Heart right ventricle (tissue), 16 donors: Measurements from ENCODE around the gene CCDC87. TPM values are rescaled to one million over a fixed set of nuclear protein-coding genes. Genes with fewer than 3 reads are reported as not detected.

ENCODE experiments used
- ATAC-seq, 8 donors: fragments of 200-7000 bp; cut with Tn5 transposase; one replicate each; pipeline ENCODE4 v1.9.1; 2020; ENCODE audit warnings: mild to moderate bottlenecking in 8 of 8, moderate library complexity in 8 of 8, moderate number of reproducible peaks in 1 of 8
- DNase-seq, 2 donors: peaks; one replicate each; pipeline ENCODE4 v3.0.0-alpha.2; 2020
- H3K27ac ChIP-seq, 10 donors: fragments of 200-600 bp; sonication (generic) in 2 of 10; one replicate each; pipeline versions ENCODE4 v1.5.0 to v1.8.0; 2020 to 2022; ENCODE audit warnings: mild to moderate bottlenecking in 3 of 10
- H3K27me3 ChIP-seq, 7 donors: fragments of 200-600 bp; one replicate each; pipeline ENCODE4 v1.8.0; 2021 to 2022; ENCODE audit warnings: mild to moderate bottlenecking in 2 of 7
- H3K36me3 ChIP-seq, 9 donors: fragments of 200-600 bp; sonication (generic) in 1 of 9; one replicate each; pipeline versions ENCODE4 v1.5.0 to v1.8.0; 2020 to 2022; ENCODE audit warnings: mild to moderate bottlenecking in 2 of 9
- H3K4me1 ChIP-seq, 9 donors: fragments of 200-600 bp; sonication (generic) in 1 of 9; one replicate each; pipeline versions ENCODE4 v1.5.0 to v1.8.0; 2020 to 2022; ENCODE audit warnings: mild to moderate bottlenecking in 4 of 9
- H3K4me3 ChIP-seq, 10 donors: fragments of 200-600 bp; sonication (generic) in 2 of 10; one replicate each; pipeline versions ENCODE4 v1.5.0 to v1.8.0; 2020 to 2022; ENCODE audit warnings: mild to moderate bottlenecking in 7 of 10, moderate library complexity in 2 of 10
- H3K9me3 ChIP-seq, 11 donors: fragments of 200-600 bp in 10 of 11; sonication (generic) in 2 of 11; one replicate each; pipeline versions ENCODE4 v1.5.0 to v1.8.0; 2013 to 2022; ENCODE audit warnings: mild to moderate bottlenecking in 2 of 11, control low read depth in 1 of 11, moderate library complexity in 1 of 11
- WGBS, 2 donors: extraction: QIAGEN DNeasy Blood & Tissue Kit; methylation state at CpG; one replicate each; pipeline ENCODE4 v1.1.7; 2013; ENCODE audit warnings: inconsistent platforms in 1 of 2; 5-methylcytosine and 5-hydroxymethylcytosine counted together
- intact Hi-C, 10 donors: fragments of 100-400 bp; cut with DNase I; formaldehyde crosslinking; loops; one replicate each; pipeline versions ENCODE4 v1.11.1 to v1.14.2; 2022
- polyA plus RNA-seq, 2 donors: library from polyadenylated mRNA; stranded (reverse); fragments of 200-250 nt; gene quantifications; one replicate each; pipeline ENCODE4 v1.2.3, GENCODE V29; 2013
- total RNA-seq, 10 donors: library from RNA; stranded (reverse); fragmentation: NEBNext Ultra II Directional in 3 of 10; extraction: Animal tissue kit (Norgen Biotek cat#: 25700) in 3 of 10; gene quantifications; one replicate each; pipeline versions ENCODE4 v1.2.1 to v1.2.4, GENCODE V29; 2021 to 2023
- TF ChIP-seq, protein P1 (sequence below), 9 donors: fragments of 200-600 bp; sonication (generic) in 2 of 9; IDR thresholded peaks; one replicate each; pipeline versions ENCODE4 v1.5.0 to v1.8.0; 2021 to 2022; ENCODE audit warnings: antibody characterized with exemption in 9 of 9, mild to moderate bottlenecking in 5 of 9, moderate library complexity in 1 of 9
- donor health status: Arrhythmogenic right ventricular cardiomyopathy.
- donor health status: ischemic (EF 13 %, LVEDD 7.1; RV severe dilation, severe dysfunction).
- donor health status: healthy with polysubstance abuse.
- donor health status: DM: no; HTN: yes; CAD: no.
- donor health status: DM: no; HTN: no; CAD: no.
- donor health status: ischemic (EF 25% LVEDD 6.9; RV normal size, moderate dysfunction).
- donor health status: ischemic (EF 25% LVEDD 5.7; RV mildly dilated, moderate dysfunction).
- donor health status: healthy.
- donor health status: DM: yes; HTN: yes; CAD: no.
- donor health status: Ischemic cardiomyopathy.
- donor health status: ischemic (EF 35%, LVEDD 5.7; RV mildly dilated, moderate dysfunction).
- donor health status: nonischemic (EF 11% LVEDD 7.7; RV severe dilation, severe dysfunction).
- donor health status: DM: yes; HTN: yes; CAD: no.
- donor health status: PGD.
- donor health status: ischemic (EF 29% LVEDD 5.4; RV normal size, mild dysfunction).
- donor health status: nonischemic (EF 23%, LVEDD 6.1; RV moderate dilation, normal function).

The CCDC87 gene
- total and polyA plus RNA-seq, 12 donors: 0.14 to 0.66 (median 0.33) TPM

DNA sequence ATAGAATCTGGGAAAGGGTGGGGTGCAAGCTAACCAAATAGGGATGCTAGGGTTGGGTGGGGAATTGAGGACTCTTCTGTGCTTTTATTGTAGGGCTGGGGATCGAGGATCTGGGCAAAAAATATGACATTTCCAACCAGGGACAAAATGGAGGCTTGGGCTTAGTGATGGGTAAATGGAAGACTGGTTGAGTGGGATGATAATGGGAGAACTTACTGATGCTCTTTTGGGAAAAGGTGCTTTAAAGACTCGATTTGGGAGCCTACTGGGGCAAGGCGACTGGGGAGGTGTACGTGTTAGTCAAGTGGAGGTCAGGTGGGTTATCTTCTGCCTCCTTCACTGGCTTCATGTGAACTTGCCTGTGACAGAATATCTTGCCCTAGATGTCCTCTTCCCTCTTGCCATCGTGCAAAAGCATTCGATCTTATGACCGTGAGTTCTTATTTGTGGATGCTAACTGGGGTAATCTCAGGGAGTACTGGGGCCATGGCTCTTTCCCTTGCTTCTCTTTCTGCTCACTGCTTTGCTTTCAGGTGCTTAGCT, 35.3 kb upstream of the CCDC87 start:
- Histone ChIP-seq H3K27ac (no peak overlapping the region), H3K4me1 (peaks cover 15 to 33% (median 24%) of the 10 kb centered on the region in 9 donors), H3K36me3 (peaks cover 0 to 97% (median 60%) of the 10 kb centered on the region in 9 donors), H3K9me3 (no peaks in the 10 kb centered on the region), H3K4me3 (no peak overlapping the region), H3K27me3 (no peaks in the 10 kb centered on the region)
- intact Hi-C loops: no loop called here
- TF ChIP-seq, protein P1, sequence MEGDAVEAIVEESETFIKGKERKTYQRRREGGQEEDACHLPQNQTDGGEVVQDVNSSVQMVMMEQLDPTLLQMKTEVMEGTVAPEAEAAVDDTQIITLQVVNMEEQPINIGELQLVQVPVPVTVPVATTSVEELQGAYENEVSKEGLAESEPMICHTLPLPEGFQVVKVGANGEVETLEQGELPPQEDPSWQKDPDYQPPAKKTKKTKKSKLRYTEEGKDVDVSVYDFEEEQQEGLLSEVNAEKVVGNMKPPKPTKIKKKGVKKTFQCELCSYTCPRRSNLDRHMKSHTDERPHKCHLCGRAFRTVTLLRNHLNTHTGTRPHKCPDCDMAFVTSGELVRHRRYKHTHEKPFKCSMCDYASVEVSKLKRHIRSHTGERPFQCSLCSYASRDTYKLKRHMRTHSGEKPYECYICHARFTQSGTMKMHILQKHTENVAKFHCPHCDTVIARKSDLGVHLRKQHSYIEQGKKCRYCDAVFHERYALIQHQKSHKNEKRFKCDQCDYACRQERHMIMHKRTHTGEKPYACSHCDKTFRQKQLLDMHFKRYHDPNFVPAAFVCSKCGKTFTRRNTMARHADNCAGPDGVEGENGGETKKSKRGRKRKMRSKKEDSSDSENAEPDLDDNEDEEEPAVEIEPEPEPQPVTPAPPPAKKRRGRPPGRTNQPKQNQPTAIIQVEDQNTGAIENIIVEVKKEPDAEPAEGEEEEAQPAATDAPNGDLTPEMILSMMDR (IDR thresholded peaks at IDR 0.05): no peak
- WGBS, 2 donors: 79 to 91% methylated on average over 7 of the region's 7 CpGs
- DNase-seq (no peak), ATAC-seq (no peak)

- no peak overlapping the region for H3K4me3 ChIP-seq
- H3K27ac ChIP-seq: no peak overlapping the region
- H3K27me3 ChIP-seq: no peaks in the 10 kb centered on the region
- H3K4me1 ChIP-seq: peaks cover 20 to 45% (median 35%) of the 10 kb centered on the region in 9 donors
- 88% methylated on average over 7 of the region's 7 CpGs for WGBS, 2 donors
- DNase-seq: no peak
- intact Hi-C loops: no loop called here
- peak in 2 of 8 donors; percentile 27 to 37 for ATAC-seq
- TF ChIP-seq, protein P1 (IDR thresholded peaks at IDR 0.05): no peak
- no peaks in the 10 kb centered on the region for H3K9me3 ChIP-seq
- peaks cover 0 to 100% (median 60%) of the 10 kb centered on the region in 9 donors for H3K36me3 ChIP-seq
Measured at GRCh38 chr11:66626926-66627325, 34.1 kb upstream of the CCDC87 start.

DNA sequence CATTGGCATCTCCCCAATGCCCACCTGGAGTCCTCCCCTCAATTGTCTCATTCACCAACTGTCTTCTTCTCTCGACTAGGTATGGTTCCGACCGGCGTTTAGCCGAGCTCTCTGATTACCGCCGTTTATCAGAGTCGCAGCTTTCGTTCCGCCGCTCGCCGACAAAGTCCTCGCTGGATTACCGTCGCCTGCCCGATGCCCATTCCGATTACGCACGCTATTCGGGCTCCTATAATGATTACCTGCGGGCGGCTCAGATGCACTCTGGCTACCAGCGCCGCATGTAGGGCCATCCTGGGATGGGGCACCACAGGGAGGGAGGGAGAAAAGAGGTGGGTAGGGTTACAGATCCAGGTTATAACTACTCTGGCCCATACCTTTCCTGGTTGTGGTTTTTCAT, 33.5 kb upstream of the CCDC87 start:
- TF ChIP-seq, protein P1 (IDR thresholded peaks at IDR 0.05): no peak
- H3K4me1 ChIP-seq: peaks cover 22 to 50% (median 38%) of the 10 kb centered on the region in 9 donors
- ATAC-seq (no peak), DNase-seq (no peak)
- no peaks in the 10 kb centered on the region for H3K9me3 ChIP-seq
- H3K27ac ChIP-seq: no peak overlapping the region
- H3K36me3 ChIP-seq: peaks cover 0 to 100% (median 60%) of the 10 kb centered on the region in 9 donors
- H3K4me3 ChIP-seq: no peak overlapping the region
- 96 to 97% methylated on average over 25 of the region's 25 CpGs for WGBS, 2 donors
- H3K27me3 ChIP-seq: no peaks in the 10 kb centered on the region
- intact Hi-C loops: no loop called here

GRCh38 chr11:66625752-66626149, 32.9 kb upstream of the CCDC87 start:
- peaks cover 22 to 56% (median 44%) of the 10 kb centered on the region in 9 donors for H3K4me1 ChIP-seq

More at GRCh38 chr11:66625752-66626149, 32.9 kb upstream of the CCDC87 start:
- Histone ChIP-seq H3K9me3 (no peaks in the 10 kb centered on the region), H3K4me3 (no peak overlapping the region), H3K27me3 (no peaks in the 10 kb centered on the region), H3K36me3 (peaks cover 0 to 100% (median 60%) of the 10 kb centered on the region in 9 donors), H3K27ac (no peak overlapping the region)
- intact Hi-C loops: no loop called here
- WGBS, 2 donors: 91 to 92% methylated on average over 9 of the region's 9 CpGs
- DNase-seq: no peak
- ATAC-seq: no peak
- TF ChIP-seq, protein P1 (IDR thresholded peaks at IDR 0.05): no peak
